Activated T-helper 1 cell treated with Interleukin-2 at 50 U/mL for 16 hours (primary cell): Measurements from ENCODE around the gene ITGB3.
"Not testable (repeated sequence)": the region's sequence is repeated elsewhere in the genome, so short reads cannot be mapped to it uniquely, and the experiment has no call there.

Source experiments
- DNase-seq: peaks from one replicate; pipeline ENCODE4 v3.0.0-alpha.2; 2020; ENCODE audit warnings: low read depth

Gene ITGB3

GRCh38 chr17:47253541-47254402 is at the start of gene ITGB3:
Gene ITGB3 (plus strand): TSS chr17:47253827. CDS start chr17:47253862, 35 bp downstream.
- DNase-seq, result peak; percentile 50

- DNase-seq, result peak; percentile 23
These were observed 49.5 kb upstream of the ITGB3 start for GRCh38 chr17:47203984-47204721.

- no peak for DNase-seq
These were observed 48.8 kb upstream of the ITGB3 start for GRCh38 chr17:47204722-47205418.

GRCh38 chr17:47205419-47205963 is 48.1 kb upstream of the ITGB3 start:
- peak; percentile 54 for DNase-seq

- no peak for DNase-seq
These were observed 46.2 kb upstream of the ITGB3 start for GRCh38 chr17:47207143-47208067.

- no peak for DNase-seq
These were observed 44.7 kb upstream of the ITGB3 start, which contains the start of gene MYL4 for GRCh38 chr17:47208744-47209488. Gene MYL4 (plus strand): TSS chr17:47209348. CDS start chr17:47209423, 75 bp downstream.

GRCh38 chr17:47209499-47209898 is 44.1 kb upstream of the ITGB3 start:
- no peak for DNase-seq

- no peak for DNase-seq
These were observed 43.5 kb upstream of the ITGB3 start for GRCh38 chr17:47210105-47210504.

GRCh38 chr17:47210779-47211178 is 42.8 kb upstream of the ITGB3 start:
- DNase-seq, result no peak

- no peak for DNase-seq
These were observed 41.2 kb upstream of the ITGB3 start for GRCh38 chr17:47212458-47212857.

GRCh38 chr17:47213540-47213939 is 40.1 kb upstream of the ITGB3 start:
- DNase-seq, result no peak

- no peak for DNase-seq
These were observed 38.7 kb upstream of the ITGB3 start for GRCh38 chr17:47214931-47215330.

- not testable (repeated sequence) for DNase-seq
These were observed 36.8 kb upstream of the ITGB3 start for GRCh38 chr17:47216821-47217220.

GRCh38 chr17:47217279-47217678 is 36.3 kb upstream of the ITGB3 start:
- not testable (repeated sequence) for DNase-seq

GRCh38 chr17:47218896-47219430 is 34.7 kb upstream of the ITGB3 start:
- DNase-seq, result no peak

- DNase-seq, result no peak
These were observed 33.8 kb upstream of the ITGB3 start for GRCh38 chr17:47219621-47220475.

- no peak for DNase-seq
These were observed 33.1 kb upstream of the ITGB3 start for GRCh38 chr17:47220531-47220999.

GRCh38 chr17:47221154-47221553 is 32.5 kb upstream of the ITGB3 start:
- no peak for DNase-seq

GRCh38 chr17:47222047-47222446 is 31.6 kb upstream of the ITGB3 start:
- no peak for DNase-seq
